Hematopoietic multipotent progenitor cell treated with erythropoietin and hydrocortisone succinate and interleukin-3 and kit ligand, for 4 days (in vitro differentiated cells): ENCODE data around the gene AKAP11.

ENCODE experiments used
- DNase-seq: peaks from one replicate; pipeline ENCODE4 v3.0.0-alpha.2; 2015

AKAP11 gene

GRCh38 chr13:42275098-42275471, 3.1 kb downstream of the AKAP11 start:
- DNase-seq, result peak; percentile 62

GRCh38 chr13:42275506-42275905, 3.6 kb downstream of the AKAP11 start:
- DNase-seq, result no peak

- no peak for DNase-seq
These were observed 4.7 kb downstream of the AKAP11 start for GRCh38 chr13:42276683-42277082.

- no peak for DNase-seq
These were observed 5.8 kb downstream of the AKAP11 start for GRCh38 chr13:42277618-42278276.

- peak; percentile 34 for DNase-seq
These were observed 7.1 kb downstream of the AKAP11 start for GRCh38 chr13:42279080-42279479.

GRCh38 chr13:42279986-42280385, 8.0 kb downstream of the AKAP11 start:
- DNase-seq, result no peak

- DNase-seq, result no peak
These were observed 8.6 kb downstream of the AKAP11 start for GRCh38 chr13:42280537-42280936.

- no peak for DNase-seq
These were observed 11.6 kb downstream of the AKAP11 start for GRCh38 chr13:42283574-42283973.

GRCh38 chr13:42284068-42284467, 12.1 kb downstream of the AKAP11 start:
- no peak for DNase-seq

- no peak for DNase-seq
These were observed 26.4 kb downstream of the AKAP11 start for GRCh38 chr13:42298392-42298791.

- DNase-seq, result no peak
These were observed 33.6 kb downstream of the AKAP11 start for GRCh38 chr13:42305503-42305902.

GRCh38 chr13:42307461-42307860, 35.5 kb downstream of the AKAP11 start:
- DNase-seq, result no peak

GRCh38 chr13:42312817-42313431, 41.0 kb downstream of the AKAP11 start:
- DNase-seq, result no peak

GRCh38 chr13:42318570-42318969, 46.6 kb downstream of the AKAP11 start:
- no peak for DNase-seq

GRCh38 chr13:42320375-42320787, 48.4 kb downstream of the AKAP11 start:
- no peak for DNase-seq

- DNase-seq, result no peak
These were observed 50.9 kb downstream of the AKAP11 start for GRCh38 chr13:42322806-42323205.

GRCh38 chr13:42324704-42325103, 52.8 kb downstream of the AKAP11 start:
- no peak for DNase-seq

GRCh38 chr13:42327725-42328124, 55.8 kb downstream of the AKAP11 start:
- DNase-seq, result no peak

- peak; percentile 41 for DNase-seq
These were observed 56.7 kb downstream of the AKAP11 start for GRCh38 chr13:42328672-42329071.

- DNase-seq, result no peak
These were observed 57.3 kb downstream of the AKAP11 start for GRCh38 chr13:42329239-42329638.

- no peak for DNase-seq
These were observed 59.1 kb downstream of the AKAP11 start for GRCh38 chr13:42331009-42331408.

- DNase-seq, result peak; percentile 53
These were observed 61.8 kb downstream of the AKAP11 start for GRCh38 chr13:42333613-42334328.

- no peak for DNase-seq
These were observed 62.4 kb downstream of the AKAP11 start for GRCh38 chr13:42334329-42334706.
